Naive B cell (primary cell): ENCODE results near the gene PNPLA8. TPM values are rescaled to one million over a fixed set of nuclear protein-coding genes. Genes with fewer than 3 reads are reported as not detected.

ENCODE experiments used
- ATAC-seq, 2 donors: fragments of 150-1000 bp; cut with Tn5 transposase; 2 replicates each; pipeline ENCODE4 v1.10.0; 2021; ENCODE audit warnings: low read depth in 2 of 2, mild to moderate bottlenecking in 2 of 2, moderate library complexity in 2 of 2
- DNase-seq: peaks from one replicate; pipeline ENCODE4 v3.0.0; 2022
- H3K27ac Mint-ChIP-seq, 6 donors: one replicate each; pipeline ENCODE4 v1.8.0; 2020 to 2022; ENCODE audit warnings: mild to moderate bottlenecking in 6 of 6, mixed read lengths in 6 of 6, moderate library complexity in 5 of 6, inconsistent platforms in 2 of 6
- H3K27me3 Mint-ChIP-seq, 3 donors: one replicate each; pipeline ENCODE4 v1.8.0; 2021 to 2022; ENCODE audit warnings: mixed read lengths in 3 of 3, mild to moderate bottlenecking in 1 of 3
- H3K36me3 Mint-ChIP-seq, 2 donors: one replicate each; pipeline ENCODE4 v1.8.0; 2020 to 2022; ENCODE audit warnings: mixed read lengths in 2 of 2, inconsistent platforms in 1 of 2, mild to moderate bottlenecking in 1 of 2
- H3K4me1 Mint-ChIP-seq, 3 donors: one replicate each; pipeline ENCODE4 v1.8.0; 2020 to 2022; ENCODE audit warnings: mixed read lengths in 3 of 3, inconsistent platforms in 1 of 3, mild to moderate bottlenecking in 1 of 3, moderate library complexity in 1 of 3
- H3K4me3 Mint-ChIP-seq, 8 donors: one replicate each; pipeline ENCODE4 v1.8.0; 2020 to 2022; ENCODE audit warnings: mild to moderate bottlenecking in 8 of 8, mixed read lengths in 8 of 8, moderate library complexity in 8 of 8, inconsistent platforms in 2 of 8
- H3K9me3 Mint-ChIP-seq, 7 donors: one replicate each; pipeline ENCODE4 v1.8.0; 2020 to 2022; ENCODE audit warnings: mixed read lengths in 7 of 7, mild to moderate bottlenecking in 5 of 7, inconsistent platforms in 2 of 7, moderate library complexity in 1 of 7
- polyA plus RNA-seq, 6 donors: library from polyadenylated mRNA; unstranded; fragments of 300-500 nt; fragmentation: Illumina TruSeq; gene quantifications; one replicate each; pipeline ENCODE4 v1.2.3, GENCODE V29; 2021; ENCODE audit warnings: low read depth in 6 of 6

PNPLA8 gene
- polyA plus RNA-seq, 6 donors from 2014 or later, result 54.6 to 82.7 (median 67.0) TPM

DNA sequence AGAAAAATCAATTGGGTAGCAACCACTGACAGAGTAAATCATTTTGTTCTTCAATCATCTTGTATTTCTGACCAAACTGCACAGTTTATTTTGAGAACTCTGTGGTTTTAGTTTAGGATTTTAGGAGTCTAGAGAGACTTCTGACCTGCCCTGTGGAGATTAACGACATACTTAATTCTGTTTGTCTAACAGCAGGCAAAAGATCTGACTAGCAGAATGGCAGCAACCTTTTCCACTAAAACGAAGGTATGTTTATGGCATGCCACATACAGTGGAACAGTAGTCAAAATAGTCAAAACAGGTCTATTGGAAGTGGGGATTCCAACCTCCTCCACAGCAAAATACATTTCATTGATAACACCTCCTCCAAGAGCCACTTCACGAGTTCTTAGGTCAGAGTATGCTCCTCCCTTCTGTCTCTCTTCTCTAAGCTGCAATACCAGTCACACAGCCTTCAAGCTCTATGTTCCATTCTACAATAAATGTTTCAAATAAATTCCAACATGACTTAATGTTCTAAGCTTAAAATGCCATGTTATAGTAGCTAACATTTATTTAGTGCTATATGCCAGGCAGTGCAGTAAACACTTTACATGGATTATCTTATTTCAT is 104.1 kb downstream of the PNPLA8 start:
- no peak for DNase-seq
- Mint-ChIP-seq H3K27me3 (peaks cover 37 to 59% (median 52%) of the 10 kb centered on the region in 3 donors), H3K36me3 (no peaks in the 10 kb centered on the region), H3K9me3 (peaks cover 0 to 2% (median 0%) of the 10 kb centered on the region in 7 donors), H3K4me3 (no peak overlapping the region), H3K4me1 (peaks cover 18 to 23% (median 21%) of the 10 kb centered on the region in 3 donors), H3K27ac (no peak overlapping the region)
- no peak for ATAC-seq

Other genes starting within 250 kb of the PNPLA8 start
- 1 to 10 TPM in 1 of 6 donors, under 1 TPM in 4, not detected in 1; 0.29 to 1.2 (median 0.47) TPM for gene NRCAM, start 69.7 kb downstream of the PNPLA8 start, polyA plus RNA-seq
- 10 to 100 TPM; 15.4 to 39.5 (median 27.4) TPM for gene THAP5, start 43.6 kb upstream of the PNPLA8 start, polyA plus RNA-seq
- 100 to 1,000 TPM in 1 of 6 donors, 10 to 100 TPM in 5; 68.9 to 124 (median 81.2) TPM for gene DNAJB9, start 43.7 kb upstream of the PNPLA8 start, polyA plus RNA-seq